HepG2 (cell line): ENCODE results near the gene ZFPL1. TPM values are rescaled to one million over a fixed set of nuclear protein-coding genes. Genes with fewer than 3 reads are reported as not detected.
A peak's percentile ranks its signal among the peaks of the same experiment; 100 is the strongest.

ENCODE experiments used
- ATAC-seq: fragments of 200-7000 bp; cut with Tn5 transposase; 3 replicates; pipeline ENCODE4 v1.9.1; 2020; ENCODE audit warnings: mild to moderate bottlenecking, moderate library complexity
- BruUV-seq: library from RNA; stranded (reverse); fragments of 400-500 nt; replicated peaks from 2 replicates; lab custom pipeline; 2021; lab: Mats Ljungman, UMichigan
- CTCF ChIA-PET: fragments of 300-600 bp; formaldehyde crosslinking; extraction: SDS; loops from one replicate; lab custom pipeline; 2021; ENCODE audit warnings: low total read pairs, inconsistent platforms, low intra/inter-chr PET ratio; lab: Yijun Ruan, JAX
- POLR2A ChIA-PET: fragments of 350-600 bp; sonication (Branson Sonifier 250); formaldehyde crosslinking; loops from one replicate; lab custom pipeline; 2020; ENCODE audit warnings: antibody characterized with exemption, inconsistent platforms; lab: Yijun Ruan, JAX
- DNase-seq: peaks from one replicate; pipeline ENCODE4 v3.0.0-alpha.2; 2015; ENCODE audit warnings: low spot score
- FAIRE-seq: peaks from 3 replicates; lab custom pipeline; 2011; peaks lifted over from hg19 to GRCh38; lab: Jason Lieb, UNC
- H2AFZ ChIP-seq: one replicate; pipeline ENCODE4 v1.6.1; 2011; ENCODE audit warnings: low read length, inconsistent platforms
- H3K27ac ChIP-seq: fragments of 300-600 bp; 3 replicates; pipeline ENCODE4 v1.8.0; 2011; ENCODE audit warnings: mixed run types, mild to moderate bottlenecking, mixed read lengths, low read length, inconsistent platforms; ENCODE audit not compliant: insufficient read depth; ENCODE audit errors: extremely low read length
- H3K27me3 ChIP-seq, 2 experiments: fragments of 200-600 bp in 1 of 2; 2 replicates in 1 of 2; 3 replicates in 1 of 2; pipeline versions ENCODE4 v1.6.0 to v1.8.0; 2011; ENCODE audit warnings: low read length in 2 of 2, mild to moderate bottlenecking in 2 of 2, moderate library complexity in 2 of 2, inconsistent platforms in 1 of 2; ENCODE audit not compliant: insufficient read depth in 2 of 2, control insufficient read depth in 1 of 2
- H3K36me3 ChIP-seq, 2 experiments: fragments of 200-600 bp in 1 of 2; replicated peaks in 1 of 2; 2 replicates in 1 of 2; 3 replicates in 1 of 2; pipeline versions ENCODE4 v1.5.1 to v1.8.0; 2011; ENCODE audit warnings: low read length in 2 of 2, inconsistent platforms in 1 of 2; ENCODE audit not compliant: insufficient read depth in 2 of 2, control insufficient read depth in 1 of 2
- H3K4me1 ChIP-seq: 2 replicates; pipeline ENCODE4 v1.5.1; 2012; ENCODE audit warnings: low read length, inconsistent platforms; ENCODE audit not compliant: insufficient read depth
- H3K4me2 ChIP-seq: 2 replicates; pipeline ENCODE4 v1.6.0; 2011; ENCODE audit warnings: low read depth, low read length, inconsistent platforms
- H3K4me3 ChIP-seq, 3 experiments: fragments of 200-600 bp in 1 of 3; sonication (generic), shearing (Covaris generic) in 1 of 3; replicated peaks in 1 of 3; 2 replicates each; pipeline ENCODE4 v1.5.1; 2011 to 2016; ENCODE audit warnings: low read length in 3 of 3, inconsistent platforms in 2 of 3, low read depth in 2 of 3, mild to moderate bottlenecking in 2 of 3, control low read depth in 1 of 3, mixed read lengths in 1 of 3; ENCODE audit not compliant: insufficient read depth in 1 of 3
- H3K79me2 ChIP-seq: one replicate; pipeline ENCODE4 v1.6.1; 2011; ENCODE audit warnings: low read length, inconsistent platforms; ENCODE audit not compliant: insufficient read depth
- H3K9ac ChIP-seq: 2 replicates; pipeline ENCODE4 v1.6.0; 2011; ENCODE audit warnings: mild to moderate bottlenecking, low read depth, low read length, inconsistent platforms; ENCODE audit not compliant: insufficient read depth
- H3K9me3 ChIP-seq: 2 replicates; pipeline ENCODE4 v1.5.1; 2012; ENCODE audit warnings: mild to moderate bottlenecking, low read length
- H4K20me1 ChIP-seq: 2 replicates; pipeline ENCODE4 v1.6.0; 2011; ENCODE audit warnings: inconsistent platforms, mild to moderate bottlenecking, low read length, moderate library complexity; ENCODE audit not compliant: insufficient read depth
- AGO1 ChIP-seq: fragments of 200-400 bp; formaldehyde crosslinking; IDR thresholded peaks from 2 replicates; pipeline ENCODE4 v1.6.1; 2017; ENCODE audit warnings: mild to moderate bottlenecking, low read depth, low read length, moderate library complexity; ENCODE audit not compliant: poor library complexity, severe bottlenecking
- EED ChIP-seq: sonication (generic); formaldehyde crosslinking; IDR thresholded peaks from 2 replicates; pipeline ENCODE4 v1.5.0; 2020; ENCODE audit warnings: mild to moderate bottlenecking, missing genetic modification reagents
- FUBP1 ChIP-seq: sonication (generic); formaldehyde crosslinking; IDR thresholded peaks from 2 replicates; pipeline ENCODE4 v1.5.1; 2020; ENCODE audit warnings: missing genetic modification reagents, mild to moderate bottlenecking, borderline replicate concordance
- GABPA ChIP-seq, 2 experiments: IDR thresholded peaks; 2 replicates each; pipeline ENCODE4 v1.6.1; 2011 to 2016; ENCODE audit warnings: low read depth in 2 of 2, low read length in 1 of 2, missing biosample characterization in 1 of 2, missing genetic modification characterization in 1 of 2
- HNRNPK ChIP-seq: fragments of 200-400 bp; formaldehyde crosslinking; IDR thresholded peaks from 2 replicates; pipeline ENCODE4 v1.6.1; 2018; ENCODE audit warnings: low read length, low read depth, moderate library complexity, mild to moderate bottlenecking; ENCODE audit not compliant: poor library complexity, severe bottlenecking
- NR1H2 ChIP-seq: sonication (generic); formaldehyde crosslinking; IDR thresholded peaks from 2 replicates; pipeline ENCODE4 v1.8.1; 2022; ENCODE audit warnings: low read depth, missing genetic modification reagents, borderline replicate concordance
- POLR2G ChIP-seq: fragments of 200-400 bp; formaldehyde crosslinking; IDR thresholded peaks from 2 replicates; pipeline ENCODE4 v1.6.1; 2018; ENCODE audit warnings: mild to moderate bottlenecking, low read depth, low read length, moderate library complexity
- RBFOX2 ChIP-seq: fragments of 200-400 bp; formaldehyde crosslinking; IDR thresholded peaks from 2 replicates; pipeline ENCODE4 v1.6.1; 2017; ENCODE audit warnings: low read depth, mild to moderate bottlenecking, low read length
- RBM22 ChIP-seq: fragments of 200-400 bp; formaldehyde crosslinking; optimal IDR thresholded peaks from 2 replicates; pipeline ENCODE3; 2017; ENCODE audit warnings: mild to moderate bottlenecking, low read length, moderate library complexity
- RELA ChIP-seq: sonication (generic); formaldehyde crosslinking; IDR thresholded peaks from 2 replicates; pipeline ENCODE4 v1.4.0; 2020; ENCODE audit warnings: missing genetic modification reagents
- RNF2 ChIP-seq: fragments of 450-650 bp; conservative IDR thresholded peaks from 2 replicates; pipeline ENCODE4 v1.6.1; 2016; ENCODE audit warnings: low read depth
- SMYD3 ChIP-seq: sonication (generic); formaldehyde crosslinking; IDR thresholded peaks from 2 replicates; pipeline ENCODE4 v1.8.1; 2023; ENCODE audit warnings: mild to moderate bottlenecking, missing genetic modification reagents
- SP140L ChIP-seq: sonication (generic); formaldehyde crosslinking; IDR thresholded peaks from 2 replicates; pipeline ENCODE4 v1.4.0; 2020; ENCODE audit warnings: missing genetic modification reagents, borderline replicate concordance
- SRF ChIP-seq: IDR thresholded peaks from 2 replicates; pipeline ENCODE4 v1.6.1; 2011; ENCODE audit warnings: mild to moderate bottlenecking, low read depth, low read length, moderate library complexity
- ZNF124 ChIP-seq: sonication (generic); formaldehyde crosslinking; IDR thresholded peaks from 2 replicates; pipeline ENCODE4 v1.4.0; 2020; ENCODE audit warnings: missing genetic modification reagents
- ZNF30 ChIP-seq: sonication (generic); formaldehyde crosslinking; IDR thresholded peaks from 2 replicates; pipeline ENCODE4 v1.5.0; 2020; ENCODE audit warnings: mild to moderate bottlenecking, missing genetic modification reagents
- ZNF547 ChIP-seq: sonication (generic); formaldehyde crosslinking; IDR thresholded peaks from 2 replicates; pipeline ENCODE4 v1.5.1; 2020; ENCODE audit warnings: mild to moderate bottlenecking, missing genetic modification reagents
- ZNF616 ChIP-seq: sonication (generic); formaldehyde crosslinking; IDR thresholded peaks from 2 replicates; pipeline ENCODE4 v1.5.0; 2020; ENCODE audit warnings: low read depth, mild to moderate bottlenecking, missing genetic modification reagents
- ZNF619 ChIP-seq: sonication (generic); formaldehyde crosslinking; IDR thresholded peaks from 2 replicates; pipeline ENCODE4 v1.4.0; 2020; ENCODE audit warnings: mild to moderate bottlenecking, missing genetic modification reagents
- ZNF773 ChIP-seq: sonication (generic); formaldehyde crosslinking; IDR thresholded peaks from 2 replicates; pipeline ENCODE4 v1.4.0; 2020; ENCODE audit warnings: missing genetic modification reagents, borderline replicate concordance
- ZNF841 ChIP-seq: sonication (generic); formaldehyde crosslinking; IDR thresholded peaks from 2 replicates; pipeline ENCODE4 v1.8.1; 2023; ENCODE audit warnings: missing genetic modification reagents, borderline replicate concordance
- ZNF891 ChIP-seq: sonication (generic); formaldehyde crosslinking; IDR thresholded peaks from 2 replicates; pipeline ENCODE4 v1.5.0; 2020; ENCODE audit warnings: mild to moderate bottlenecking, missing genetic modification reagents
- ZSCAN22 ChIP-seq: sonication (generic); formaldehyde crosslinking; IDR thresholded peaks from 2 replicates; pipeline ENCODE4 v1.4.0; 2020; ENCODE audit warnings: mild to moderate bottlenecking, missing genetic modification reagents
- WGBS: methylation state at CpG from one replicate; pipeline ENCODE4 v1.1.6; 2017; ENCODE audit warnings: low lambda C conversion rate; 5-methylcytosine and 5-hydroxymethylcytosine counted together
- in situ Hi-C: cut with HindIII; loops from 2 replicates; pipeline ENCODE4 v1.10.0; 2017; ENCODE audit warnings: low pct_unique_long_range_greater_than_20kb; ENCODE audit not compliant: extremely low pct_ligation_motif_present
- intact Hi-C: fragments of 100-400 bp; cut with micrococcal nuclease; formaldehyde crosslinking; loops from one replicate; pipeline ENCODE4 v1.10.0; 2022; ENCODE audit not compliant: unreplicated experiment
- polyA plus RNA-seq, 8 experiments: library from polyadenylated mRNA; depleted of rRNA in 3 of 8; stranded (reverse) in 7 of 8; unstranded in 1 of 8; fragments of >200 nt; fragmentation: Illumina TruSeq in 4 of 8; extraction: Trizol in 4 of 8; gene quantifications; 2 replicates each; pipeline versions ENCODE4 v1.2.1 to v1.2.3, GENCODE V29; 2011 to 2016; ENCODE audit warnings: low read depth in 4 of 8, missing spikeins in 1 of 8, mixed read lengths in 1 of 8; ENCODE audit not compliant: insufficient read depth in 1 of 8
- total RNA-seq, 5 experiments: library from RNA; depleted of rRNA; stranded (reverse); fragments of >200 nt; fragmentation: Illumina TruSeq; extraction: Trizol; gene quantifications; 2 replicates each; pipeline ENCODE4 v1.2.3, GENCODE V29; 2016; ENCODE audit warnings: low read depth in 1 of 5

ZFPL1 gene
- total and polyA plus RNA-seq, 2 of the 13 experiments (the other 11 are each of a cell fraction or from before 2014, with no cell fraction given), result 32.2 to 56.0 TPM

DNA sequence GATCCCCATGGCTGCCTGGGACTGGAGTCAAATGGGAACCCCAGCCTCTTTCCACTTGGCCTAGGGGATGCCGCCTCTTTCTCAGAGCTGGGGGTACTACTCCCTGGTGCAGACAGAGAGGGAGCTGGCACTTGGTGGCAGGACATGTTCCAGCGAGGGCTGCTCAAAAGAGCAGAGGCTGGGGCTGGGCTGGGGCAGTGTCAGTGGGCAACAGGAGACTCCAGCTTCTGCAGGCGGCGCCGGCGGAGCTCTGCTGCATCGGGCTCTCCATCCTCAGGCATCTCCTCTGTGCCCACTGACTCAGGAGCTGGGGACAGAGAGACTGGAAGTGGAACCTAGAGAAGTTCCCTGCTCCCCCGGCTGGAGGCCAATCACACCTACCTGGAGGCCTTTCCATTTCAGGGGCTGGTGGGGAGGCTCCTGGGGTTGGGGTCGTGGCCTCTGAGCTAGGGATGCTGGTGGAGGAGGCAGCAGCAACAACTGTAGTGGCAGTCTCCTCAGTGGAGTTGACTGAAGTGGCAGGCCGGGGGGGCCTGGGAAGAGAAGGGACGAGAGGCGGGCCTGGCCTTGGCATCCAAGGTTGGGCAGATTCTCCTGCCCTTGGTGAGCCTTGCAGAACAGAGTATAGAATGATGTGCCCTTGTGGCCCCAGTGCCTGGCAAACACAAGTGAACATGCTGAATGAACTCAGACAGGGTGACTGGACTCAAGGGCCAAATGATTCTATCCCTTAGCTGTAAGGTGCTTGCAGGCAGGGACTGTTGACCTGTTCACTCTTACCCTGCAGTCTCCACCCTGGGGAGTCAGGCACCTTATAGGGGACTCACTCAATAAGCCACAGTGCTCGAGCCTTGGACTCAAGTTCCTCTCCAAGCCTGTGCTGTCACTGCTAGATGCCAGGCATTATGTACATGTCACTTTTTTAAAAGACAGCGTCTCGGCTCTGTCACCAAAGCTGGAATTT is 44.4 kb downstream of the ZFPL1 start:
- peaks cover 17% of the 10 kb centered on the region for H4K20me1 ChIP-seq
- no peak overlapping the region for H3K4me2 ChIP-seq
- no peak for FAIRE-seq
- no peak overlapping the region for H2AFZ ChIP-seq
- H3K9me3 ChIP-seq, result no peaks in the 10 kb centered on the region
- ChIA-PET POLR2A (interaction anchor here (0.6 to 2.8 kb wide), 4 partner anchors 10 to 291 kb away, joined by 3 to 12 read pairs (median 6); partner anchors contain the start of gene ZNHIT2), CTCF (no interaction called here)
- WGBS, result 100% methylated on average over 7 of the region's 15 CpGs
- BruUV-seq, result no TSS peak
- peaks cover 34% of the 10 kb centered on the region for H3K79me2 ChIP-seq
- no peak overlapping the region for H3K9ac ChIP-seq
- H3K4me3 ChIP-seq, result no peak overlapping the region
- no peak for DNase-seq
- H3K27ac ChIP-seq, result no peak overlapping the region
- peaks cover 27% of the 10 kb centered on the region for H3K4me1 ChIP-seq
- in situ Hi-C loops (no loop called here), intact Hi-C loops (no loop called here)
- peaks cover 47 to 80% of the 10 kb centered on the region in 2 experiments for H3K36me3 ChIP-seq
- H3K27me3 ChIP-seq, result no peaks in the 10 kb centered on the region
- no peak for ATAC-seq
- TF ChIP-seq GABPA (IDR thresholded peaks at IDR 0.05; ENCODE audit: low read depth, low read length), result no peak
- TF ChIP-seq GABPA (CRISPR knock-in tag; IDR thresholded peaks at IDR 0.05; ENCODE audit: low read depth), result no peak
- TF ChIP-seq ZNF30 (CRISPR knock-in tag), result no peak
- no peak for TF ChIP-seq ZNF891 (CRISPR knock-in tag)
- no peak for TF ChIP-seq RNF2
- no peak for TF ChIP-seq ZNF619 (CRISPR knock-in tag)
- no peak for TF ChIP-seq ZNF547
- no peak for TF ChIP-seq SP140L (CRISPR knock-in tag)
- TF ChIP-seq ZNF616 (CRISPR knock-in tag), result no peak
- TF ChIP-seq AGO1, result peak; percentile 47
- no peak for TF ChIP-seq NR1H2 (CRISPR knock-in tag)
- TF ChIP-seq HNRNPK, result no peak
- no peak for TF ChIP-seq ZNF773
- TF ChIP-seq SRF, result no peak
- no peak for TF ChIP-seq ZNF124 (CRISPR knock-in tag)
- TF ChIP-seq SMYD3 (CRISPR knock-in tag), result no peak
- peak; percentile 41 for TF ChIP-seq RBM22
- TF ChIP-seq RBFOX2, result peak; percentile 60; the same call in 1 of the 2 replicates
- TF ChIP-seq FUBP1 (CRISPR knock-in tag), result no peak
- no peak for TF ChIP-seq EED (CRISPR knock-in tag)
- no peak for TF ChIP-seq ZSCAN22 (CRISPR knock-in tag)
- TF ChIP-seq ZNF841 (CRISPR knock-in tag), result no peak
- peak; percentile 44; the same call in 1 of the 2 replicates for TF ChIP-seq POLR2G
- TF ChIP-seq RELA, result no peak
